ENCODE measurements around the gene RFPL1. TPM values are rescaled to one million over a fixed set of nuclear protein-coding genes. Genes with fewer than 3 reads are reported as not detected.

RFPL1 gene
- total and polyA plus RNA-seq, 2 experiments from 2014 or later = not detected

DNA sequence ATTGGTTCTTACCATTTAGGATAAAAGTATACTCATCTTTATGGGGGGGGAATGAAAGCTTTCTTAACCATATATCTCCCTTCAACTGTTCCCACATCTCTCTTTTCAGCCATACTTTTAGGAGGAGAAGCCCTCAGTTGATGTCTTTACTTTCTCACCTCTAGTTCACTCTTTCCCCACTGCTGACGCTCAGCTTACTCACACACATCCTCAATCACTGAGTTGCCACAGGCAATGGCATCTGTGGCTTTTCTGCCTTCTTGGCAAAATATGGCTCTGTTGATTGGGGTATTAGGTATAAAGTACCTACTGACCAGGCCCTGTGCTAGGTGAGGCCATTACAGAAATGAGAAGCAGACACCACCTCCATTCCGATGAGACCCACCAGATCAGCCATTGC is 37.8 kb upstream of the RFPL1 start:
- Histone ChIP-seq H4K20me1 (replicated peaks; ENCODE audit: insufficient read depth) (no peaks in the 10 kb centered on the region), H3K36me3 (ENCODE audit: insufficient read depth) (no peaks in the 10 kb centered on the region), H3F3A (replicated peaks; ENCODE audit: low read depth) (no peaks in the 10 kb centered on the region), H3K27me3 (ENCODE audit: insufficient read depth) (no peaks in the 10 kb centered on the region), H3K4me2 (no peak overlapping the region), H3K9me2 (ENCODE audit: insufficient read depth) (no peaks in the 10 kb centered on the region), H3K27ac (ENCODE audit: low read depth) (no peak overlapping the region), H3K4me3 (no peak overlapping the region), H3K79me2 (replicated peaks; ENCODE audit: insufficient read depth) (no peaks in the 10 kb centered on the region), H2AFZ (no peak overlapping the region), H3K4me1 (ENCODE audit: insufficient read depth) (no peaks in the 10 kb centered on the region)
- no peak for ATAC-seq
- Mint-ChIP-seq H3K27me3 (ENCODE audit: insufficient read depth, low read depth, poor library complexity) (peaks cover 4% of the 10 kb centered on the region), H3K4me3 (no peak overlapping the region), H3K9me3 (no peaks in the 10 kb centered on the region), H3K36me3 (ENCODE audit: low read depth) (no peaks in the 10 kb centered on the region), H3K27ac (no peak overlapping the region), H3K4me1 (no peaks in the 10 kb centered on the region)
- DNase-seq (ENCODE audit: low spot score) = no peak
- TF ChIP-seq, protein P1, sequence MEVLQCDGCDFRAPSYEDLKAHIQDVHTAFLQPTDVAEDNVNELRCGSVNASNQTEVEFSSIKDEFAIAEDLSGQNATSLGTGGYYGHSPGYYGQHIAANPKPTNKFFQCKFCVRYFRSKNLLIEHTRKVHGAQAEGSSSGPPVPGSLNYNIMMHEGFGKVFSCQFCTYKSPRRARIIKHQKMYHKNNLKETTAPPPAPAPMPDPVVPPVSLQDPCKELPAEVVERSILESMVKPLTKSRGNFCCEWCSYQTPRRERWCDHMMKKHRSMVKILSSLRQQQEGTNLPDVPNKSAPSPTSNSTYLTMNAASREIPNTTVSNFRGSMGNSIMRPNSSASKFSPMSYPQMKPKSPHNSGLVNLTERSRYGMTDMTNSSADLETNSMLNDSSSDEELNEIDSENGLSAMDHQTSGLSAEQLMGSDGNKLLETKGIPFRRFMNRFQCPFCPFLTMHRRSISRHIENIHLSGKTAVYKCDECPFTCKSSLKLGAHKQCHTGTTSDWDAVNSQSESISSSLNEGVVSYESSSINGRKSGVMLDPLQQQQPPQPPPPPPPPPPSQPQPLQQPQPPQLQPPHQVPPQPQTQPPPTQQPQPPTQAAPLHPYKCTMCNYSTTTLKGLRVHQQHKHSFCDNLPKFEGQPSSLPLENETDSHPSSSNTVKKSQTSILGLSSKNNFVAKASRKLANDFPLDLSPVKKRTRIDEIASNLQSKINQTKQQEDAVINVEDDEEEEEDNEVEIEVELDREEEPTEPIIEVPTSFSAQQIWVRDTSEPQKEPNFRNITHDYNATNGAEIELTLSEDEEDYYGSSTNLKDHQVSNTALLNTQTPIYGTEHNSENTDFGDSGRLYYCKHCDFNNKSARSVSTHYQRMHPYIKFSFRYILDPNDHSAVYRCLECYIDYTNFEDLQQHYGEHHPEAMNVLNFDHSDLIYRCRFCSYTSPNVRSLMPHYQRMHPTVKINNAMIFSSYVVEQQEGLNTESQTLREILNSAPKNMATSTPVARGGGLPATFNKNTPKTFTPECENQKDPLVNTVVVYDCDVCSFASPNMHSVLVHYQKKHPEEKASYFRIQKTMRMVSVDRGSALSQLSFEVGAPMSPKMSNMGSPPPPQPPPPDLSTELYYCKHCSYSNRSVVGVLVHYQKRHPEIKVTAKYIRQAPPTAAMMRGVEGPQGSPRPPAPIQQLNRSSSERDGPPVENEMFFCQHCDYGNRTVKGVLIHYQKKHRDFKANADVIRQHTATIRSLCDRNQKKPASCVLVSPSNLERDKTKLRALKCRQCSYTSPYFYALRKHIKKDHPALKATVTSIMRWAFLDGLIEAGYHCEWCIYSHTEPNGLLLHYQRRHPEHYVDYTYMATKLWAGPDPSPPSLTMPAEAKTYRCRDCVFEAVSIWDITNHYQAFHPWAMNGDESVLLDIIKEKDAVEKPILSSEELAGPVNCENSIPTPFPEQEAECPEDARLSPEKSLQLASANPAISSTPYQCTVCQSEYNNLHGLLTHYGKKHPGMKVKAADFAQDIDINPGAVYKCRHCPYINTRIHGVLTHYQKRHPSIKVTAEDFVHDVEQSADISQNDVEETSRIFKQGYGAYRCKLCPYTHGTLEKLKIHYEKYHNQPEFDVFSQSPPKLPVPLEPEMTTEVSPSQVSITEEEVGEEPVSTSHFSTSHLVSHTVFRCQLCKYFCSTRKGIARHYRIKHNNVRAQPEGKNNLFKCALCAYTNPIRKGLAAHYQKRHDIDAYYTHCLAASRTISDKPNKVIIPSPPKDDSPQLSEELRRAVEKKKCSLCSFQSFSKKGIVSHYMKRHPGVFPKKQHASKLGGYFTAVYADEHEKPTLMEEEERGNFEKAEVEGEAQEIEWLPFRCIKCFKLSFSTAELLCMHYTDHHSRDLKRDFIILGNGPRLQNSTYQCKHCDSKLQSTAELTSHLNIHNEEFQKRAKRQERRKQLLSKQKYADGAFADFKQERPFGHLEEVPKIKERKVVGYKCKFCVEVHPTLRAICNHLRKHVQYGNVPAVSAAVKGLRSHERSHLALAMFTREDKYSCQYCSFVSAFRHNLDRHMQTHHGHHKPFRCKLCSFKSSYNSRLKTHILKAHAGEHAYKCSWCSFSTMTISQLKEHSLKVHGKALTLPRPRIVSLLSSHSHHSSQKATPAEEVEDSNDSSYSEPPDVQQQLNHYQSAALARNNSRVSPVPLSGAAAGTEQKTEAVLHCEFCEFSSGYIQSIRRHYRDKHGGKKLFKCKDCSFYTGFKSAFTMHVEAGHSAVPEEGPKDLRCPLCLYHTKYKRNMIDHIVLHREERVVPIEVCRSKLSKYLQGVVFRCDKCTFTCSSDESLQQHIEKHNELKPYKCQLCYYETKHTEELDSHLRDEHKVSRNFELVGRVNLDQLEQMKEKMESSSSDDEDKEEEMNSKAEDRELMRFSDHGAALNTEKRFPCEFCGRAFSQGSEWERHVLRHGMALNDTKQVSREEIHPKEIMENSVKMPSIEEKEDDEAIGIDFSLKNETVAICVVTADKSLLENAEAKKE (CRISPR knock-in tag; IDR thresholded peaks at IDR 0.05) = no peak
- TF ChIP-seq, protein P2, sequence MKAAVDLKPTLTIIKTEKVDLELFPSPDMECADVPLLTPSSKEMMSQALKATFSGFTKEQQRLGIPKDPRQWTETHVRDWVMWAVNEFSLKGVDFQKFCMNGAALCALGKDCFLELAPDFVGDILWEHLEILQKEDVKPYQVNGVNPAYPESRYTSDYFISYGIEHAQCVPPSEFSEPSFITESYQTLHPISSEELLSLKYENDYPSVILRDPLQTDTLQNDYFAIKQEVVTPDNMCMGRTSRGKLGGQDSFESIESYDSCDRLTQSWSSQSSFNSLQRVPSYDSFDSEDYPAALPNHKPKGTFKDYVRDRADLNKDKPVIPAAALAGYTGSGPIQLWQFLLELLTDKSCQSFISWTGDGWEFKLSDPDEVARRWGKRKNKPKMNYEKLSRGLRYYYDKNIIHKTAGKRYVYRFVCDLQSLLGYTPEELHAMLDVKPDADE (IDR thresholded peaks at IDR 0.05) = no peak
- TF ChIP-seq POLR2AphosphoS5 (IDR thresholded peaks at IDR 0.05; ENCODE audit: low read depth) = no peak
- TF ChIP-seq CREB1 (CRISPR knock-in tag; IDR thresholded peaks at IDR 0.05; ENCODE audit: low read depth) = no peak
- TF ChIP-seq NANOG (IDR thresholded peaks at IDR 0.05; ENCODE audit: borderline replicate concordance) = no peak
- TF ChIP-seq, protein P3, sequence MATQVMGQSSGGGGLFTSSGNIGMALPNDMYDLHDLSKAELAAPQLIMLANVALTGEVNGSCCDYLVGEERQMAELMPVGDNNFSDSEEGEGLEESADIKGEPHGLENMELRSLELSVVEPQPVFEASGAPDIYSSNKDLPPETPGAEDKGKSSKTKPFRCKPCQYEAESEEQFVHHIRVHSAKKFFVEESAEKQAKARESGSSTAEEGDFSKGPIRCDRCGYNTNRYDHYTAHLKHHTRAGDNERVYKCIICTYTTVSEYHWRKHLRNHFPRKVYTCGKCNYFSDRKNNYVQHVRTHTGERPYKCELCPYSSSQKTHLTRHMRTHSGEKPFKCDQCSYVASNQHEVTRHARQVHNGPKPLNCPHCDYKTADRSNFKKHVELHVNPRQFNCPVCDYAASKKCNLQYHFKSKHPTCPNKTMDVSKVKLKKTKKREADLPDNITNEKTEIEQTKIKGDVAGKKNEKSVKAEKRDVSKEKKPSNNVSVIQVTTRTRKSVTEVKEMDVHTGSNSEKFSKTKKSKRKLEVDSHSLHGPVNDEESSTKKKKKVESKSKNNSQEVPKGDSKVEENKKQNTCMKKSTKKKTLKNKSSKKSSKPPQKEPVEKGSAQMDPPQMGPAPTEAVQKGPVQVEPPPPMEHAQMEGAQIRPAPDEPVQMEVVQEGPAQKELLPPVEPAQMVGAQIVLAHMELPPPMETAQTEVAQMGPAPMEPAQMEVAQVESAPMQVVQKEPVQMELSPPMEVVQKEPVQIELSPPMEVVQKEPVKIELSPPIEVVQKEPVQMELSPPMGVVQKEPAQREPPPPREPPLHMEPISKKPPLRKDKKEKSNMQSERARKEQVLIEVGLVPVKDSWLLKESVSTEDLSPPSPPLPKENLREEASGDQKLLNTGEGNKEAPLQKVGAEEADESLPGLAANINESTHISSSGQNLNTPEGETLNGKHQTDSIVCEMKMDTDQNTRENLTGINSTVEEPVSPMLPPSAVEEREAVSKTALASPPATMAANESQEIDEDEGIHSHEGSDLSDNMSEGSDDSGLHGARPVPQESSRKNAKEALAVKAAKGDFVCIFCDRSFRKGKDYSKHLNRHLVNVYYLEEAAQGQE (IDR thresholded peaks at IDR 0.05; ENCODE audit: unreplicated experiment) = no peak
- TF ChIP-seq, protein P4, sequence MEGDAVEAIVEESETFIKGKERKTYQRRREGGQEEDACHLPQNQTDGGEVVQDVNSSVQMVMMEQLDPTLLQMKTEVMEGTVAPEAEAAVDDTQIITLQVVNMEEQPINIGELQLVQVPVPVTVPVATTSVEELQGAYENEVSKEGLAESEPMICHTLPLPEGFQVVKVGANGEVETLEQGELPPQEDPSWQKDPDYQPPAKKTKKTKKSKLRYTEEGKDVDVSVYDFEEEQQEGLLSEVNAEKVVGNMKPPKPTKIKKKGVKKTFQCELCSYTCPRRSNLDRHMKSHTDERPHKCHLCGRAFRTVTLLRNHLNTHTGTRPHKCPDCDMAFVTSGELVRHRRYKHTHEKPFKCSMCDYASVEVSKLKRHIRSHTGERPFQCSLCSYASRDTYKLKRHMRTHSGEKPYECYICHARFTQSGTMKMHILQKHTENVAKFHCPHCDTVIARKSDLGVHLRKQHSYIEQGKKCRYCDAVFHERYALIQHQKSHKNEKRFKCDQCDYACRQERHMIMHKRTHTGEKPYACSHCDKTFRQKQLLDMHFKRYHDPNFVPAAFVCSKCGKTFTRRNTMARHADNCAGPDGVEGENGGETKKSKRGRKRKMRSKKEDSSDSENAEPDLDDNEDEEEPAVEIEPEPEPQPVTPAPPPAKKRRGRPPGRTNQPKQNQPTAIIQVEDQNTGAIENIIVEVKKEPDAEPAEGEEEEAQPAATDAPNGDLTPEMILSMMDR (conservative IDR thresholded peaks at IDR 0.05; ENCODE audit: low read depth in 2 of 2) = no peak
- no peak for TF ChIP-seq ZNF331 (CRISPR knock-in tag; IDR thresholded peaks at IDR 0.05; ENCODE audit: low read depth)
- TF ChIP-seq ZNF114 (CRISPR knock-in tag; IDR thresholded peaks at IDR 0.05) = no peak
- TF ChIP-seq EZH2phosphoT487 (IDR thresholded peaks at IDR 0.05; ENCODE audit: unreplicated experiment) = no peak
- no peak for TF ChIP-seq JUNB (IDR thresholded peaks at IDR 0.05; ENCODE audit: unreplicated experiment)
- TF ChIP-seq EZH2 (IDR thresholded peaks at IDR 0.05; ENCODE audit: low read depth, unreplicated experiment) = no peak
- no peak for TF ChIP-seq STAT1 (IDR thresholded peaks at IDR 0.05; ENCODE audit: unreplicated experiment)
